ENCODE results near the gene CCT6A.
"Not testable (repeated sequence)": the region's sequence is repeated elsewhere in the genome, so short reads cannot be mapped to it uniquely, and the experiment has no call there.

CCT6A gene

DNA sequence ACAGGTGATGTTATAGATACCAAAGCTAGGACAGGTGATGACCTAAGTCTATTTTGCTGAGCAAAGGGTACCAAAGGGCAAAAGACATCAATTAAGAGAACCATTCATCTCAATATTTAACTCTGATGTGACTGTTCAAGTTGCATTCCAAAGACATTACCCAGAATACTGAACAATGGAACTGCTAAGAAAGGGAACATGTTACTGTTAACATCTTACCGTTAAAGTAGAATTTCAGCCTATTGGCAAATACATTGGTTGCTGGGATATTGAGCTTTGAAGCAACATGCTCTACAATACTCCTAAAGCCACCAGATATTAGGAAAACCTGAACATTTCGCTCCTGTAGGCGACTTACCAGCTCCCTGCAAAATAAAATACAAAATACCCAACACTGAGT lies 34.5 kb upstream of the CCT6A start:
- H4K5ac ChIP-seq (ENCODE audit: low read length); H2BK15ac ChIP-seq (replicated peaks; ENCODE audit: low read depth); H3K23ac ChIP-seq (ENCODE audit: low read length); H3K27me3 ChIP-seq (ENCODE audit: insufficient read depth, low read length, poor library complexity); H3K4me1 ChIP-seq (ENCODE audit: control insufficient read depth, low read depth, low read length); H3K79me1 ChIP-seq (ENCODE audit: low read length); H3K36me3 ChIP-seq (ENCODE audit: control insufficient read depth, insufficient read depth, low read length); H2BK120ac ChIP-seq (ENCODE audit: low read depth, low read length); H2BK5ac ChIP-seq (ENCODE audit: low read length); H3K79me2 ChIP-seq (ENCODE audit: control insufficient read depth, insufficient read depth, low read length); H3K4ac ChIP-seq (ENCODE audit: low read depth, low read length); H3K4me2 ChIP-seq (ENCODE audit: low read length); H3K18ac ChIP-seq (ENCODE audit: low read length); H3K9ac ChIP-seq (ENCODE audit: low read length); H3K4me3 ChIP-seq (ENCODE audit: low read length); DNase-seq; H4K8ac ChIP-seq (ENCODE audit: low read depth, low read length); H3K27ac ChIP-seq (ENCODE audit: low read depth, low read length); H2AK5ac ChIP-seq (ENCODE audit: low read length); H3K56ac ChIP-seq (ENCODE audit: low read length): not testable (repeated sequence)
- no CpG with 5 or more reads among the region's 3 CpGs for WGBS (ENCODE audit: extremely low coverage, insufficient coverage, low lambda C conversion rate)

DNA sequence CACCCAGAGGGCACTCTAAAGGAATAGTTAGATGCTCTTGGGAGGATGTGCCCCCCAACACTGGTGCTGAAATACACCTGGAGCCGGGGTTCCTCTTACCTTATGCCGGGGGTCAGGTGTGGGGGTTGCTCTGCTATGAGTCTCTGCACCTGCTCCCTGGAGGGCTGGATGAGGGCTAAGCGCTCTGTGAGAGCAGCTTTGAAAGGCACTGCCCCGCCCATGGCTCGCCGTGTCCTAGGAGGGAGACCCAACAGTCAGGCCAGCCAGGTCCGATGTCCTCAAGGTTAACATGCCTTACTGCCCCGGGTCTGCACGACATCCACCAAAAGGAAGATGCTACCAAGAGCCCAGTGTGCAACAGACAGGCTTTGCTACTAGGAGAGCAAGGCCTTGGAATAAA lies 32.1 kb upstream of the CCT6A start:
- Histone ChIP-seq H2BK5ac (ENCODE audit: low read length) (no peak overlapping the region), H3K27ac (ENCODE audit: low read depth, low read length) (no peak overlapping the region), H3K4ac (ENCODE audit: low read depth, low read length) (no peak overlapping the region), H3K79me1 (ENCODE audit: low read length) (no peaks in the 10 kb centered on the region), H3K4me3 (ENCODE audit: low read length) (no peak overlapping the region), H3K4me1 (ENCODE audit: control insufficient read depth, low read depth, low read length) (no peaks in the 10 kb centered on the region), H4K5ac (ENCODE audit: low read length) (no peak overlapping the region), H3K56ac (ENCODE audit: low read length) (no peak overlapping the region), H2BK15ac (replicated peaks; ENCODE audit: low read depth) (no peak overlapping the region), H3K9ac (ENCODE audit: low read length) (no peak overlapping the region), H4K8ac (ENCODE audit: low read depth, low read length) (no peak overlapping the region), H3K79me2 (ENCODE audit: control insufficient read depth, insufficient read depth, low read length) (no peaks in the 10 kb centered on the region), H2AK5ac (ENCODE audit: low read length) (no peak overlapping the region), H3K23ac (ENCODE audit: low read length) (no peak overlapping the region), H3K27me3 (ENCODE audit: insufficient read depth, low read length, poor library complexity) (no peaks in the 10 kb centered on the region), H3K4me2 (ENCODE audit: low read length) (no peak overlapping the region), H2BK120ac (ENCODE audit: low read depth, low read length) (no peak overlapping the region), H3K18ac (ENCODE audit: low read length) (no peak overlapping the region), H3K36me3 (ENCODE audit: control insufficient read depth, insufficient read depth, low read length) (peaks cover 3% of the 10 kb centered on the region)
- WGBS (ENCODE audit: extremely low coverage, insufficient coverage, low lambda C conversion rate), result no CpG with 5 or more reads among the region's 9 CpGs
- no peak for DNase-seq

DNA sequence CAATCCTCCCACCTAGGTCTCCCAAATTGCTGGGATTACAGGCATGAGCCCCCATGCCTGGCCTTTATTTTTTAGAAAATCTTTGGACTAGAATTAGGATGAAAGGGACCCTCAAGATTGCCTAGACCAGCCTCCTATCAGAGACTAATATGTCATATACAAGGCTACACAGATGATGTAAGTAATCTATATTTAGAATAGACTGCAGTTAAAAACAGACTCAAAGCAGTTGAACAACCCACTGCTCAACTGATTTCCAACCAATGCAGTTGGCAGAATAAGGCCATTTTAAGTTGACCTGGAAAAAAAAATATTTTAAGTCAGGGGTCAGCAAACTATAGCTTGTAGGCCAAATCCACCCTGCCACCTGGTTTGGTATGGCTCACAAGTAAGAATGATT lies 28.1 kb upstream of the CCT6A start:
- H3K4me2 ChIP-seq (ENCODE audit: low read length), result no peak overlapping the region
- H3K79me2 ChIP-seq (ENCODE audit: control insufficient read depth, insufficient read depth, low read length), result no peaks in the 10 kb centered on the region
- no peak overlapping the region for H4K5ac ChIP-seq (ENCODE audit: low read length)
- H3K56ac ChIP-seq (ENCODE audit: low read length), result no peak overlapping the region
- H3K23ac ChIP-seq (ENCODE audit: low read length), result no peak overlapping the region
- H2BK15ac ChIP-seq (replicated peaks; ENCODE audit: low read depth), result no peak overlapping the region
- no peak for DNase-seq
- no peak overlapping the region for H2AK5ac ChIP-seq (ENCODE audit: low read length)
- H3K4me3 ChIP-seq (ENCODE audit: low read length), result no peak overlapping the region
- H2BK5ac ChIP-seq (ENCODE audit: low read length), result no peak overlapping the region
- H3K36me3 ChIP-seq (ENCODE audit: control insufficient read depth, insufficient read depth, low read length), result peaks cover 3% of the 10 kb centered on the region
- no peak overlapping the region for H3K27ac ChIP-seq (ENCODE audit: low read depth, low read length)
- H4K8ac ChIP-seq (ENCODE audit: low read depth, low read length), result no peak overlapping the region
- H3K9ac ChIP-seq (ENCODE audit: low read length), result no peak overlapping the region
- H3K27me3 ChIP-seq (ENCODE audit: insufficient read depth, low read length, poor library complexity), result no peaks in the 10 kb centered on the region
- H3K4me1 ChIP-seq (ENCODE audit: control insufficient read depth, low read depth, low read length), result no peaks in the 10 kb centered on the region
- no peak overlapping the region for H3K18ac ChIP-seq (ENCODE audit: low read length)
- no peak overlapping the region for H3K4ac ChIP-seq (ENCODE audit: low read depth, low read length)
- peaks cover 2% of the 10 kb centered on the region for H3K79me1 ChIP-seq (ENCODE audit: low read length)
- no peak overlapping the region for H2BK120ac ChIP-seq (ENCODE audit: low read depth, low read length)

DNA sequence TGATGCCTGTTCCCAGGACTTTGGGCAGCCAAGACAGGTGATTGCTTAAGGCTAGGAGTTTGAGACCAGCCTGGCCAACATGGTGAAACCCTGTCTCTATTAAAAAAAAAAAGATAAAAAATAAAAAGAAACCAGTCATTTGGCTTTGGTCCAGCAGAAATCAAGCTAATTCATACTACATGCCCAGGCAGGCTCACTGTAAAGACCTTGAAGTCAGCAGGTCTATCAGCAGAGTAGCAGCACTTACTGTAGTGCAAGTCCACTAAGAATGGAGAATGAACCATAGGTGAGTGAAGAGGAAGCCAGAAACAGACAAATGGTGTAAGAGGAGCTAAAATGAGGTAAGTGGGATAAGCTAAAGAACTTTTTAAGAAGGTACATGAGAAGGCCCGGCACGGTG lies 25.0 kb upstream of the CCT6A start:
- Histone ChIP-seq H3K56ac (ENCODE audit: low read length) (no peak overlapping the region), H3K79me1 (ENCODE audit: low read length) (peaks cover 2% of the 10 kb centered on the region), H3K4me1 (ENCODE audit: control insufficient read depth, low read depth, low read length) (no peaks in the 10 kb centered on the region), H3K36me3 (ENCODE audit: control insufficient read depth, insufficient read depth, low read length) (peaks cover 2% of the 10 kb centered on the region), H2BK5ac (ENCODE audit: low read length) (no peak overlapping the region), H4K8ac (ENCODE audit: low read depth, low read length) (no peak overlapping the region), H3K23ac (ENCODE audit: low read length) (no peak overlapping the region), H2AK5ac (ENCODE audit: low read length) (no peak overlapping the region), H3K4me2 (ENCODE audit: low read length) (no peak overlapping the region), H3K79me2 (ENCODE audit: control insufficient read depth, insufficient read depth, low read length) (no peaks in the 10 kb centered on the region), H4K5ac (ENCODE audit: low read length) (no peak overlapping the region), H3K9ac (ENCODE audit: low read length) (no peak overlapping the region), H3K4me3 (ENCODE audit: low read length) (no peak overlapping the region), H3K27me3 (ENCODE audit: insufficient read depth, low read length, poor library complexity) (no peaks in the 10 kb centered on the region), H3K4ac (ENCODE audit: low read depth, low read length) (no peak overlapping the region), H2BK15ac (replicated peaks; ENCODE audit: low read depth) (no peak overlapping the region), H3K27ac (ENCODE audit: low read depth, low read length) (no peak overlapping the region), H3K18ac (ENCODE audit: low read length) (no peak overlapping the region), H2BK120ac (ENCODE audit: low read depth, low read length) (no peak overlapping the region)
- DNase-seq, result no peak
- no CpG with 5 or more reads among the region's 2 CpGs for WGBS (ENCODE audit: extremely low coverage, insufficient coverage, low lambda C conversion rate)

DNA sequence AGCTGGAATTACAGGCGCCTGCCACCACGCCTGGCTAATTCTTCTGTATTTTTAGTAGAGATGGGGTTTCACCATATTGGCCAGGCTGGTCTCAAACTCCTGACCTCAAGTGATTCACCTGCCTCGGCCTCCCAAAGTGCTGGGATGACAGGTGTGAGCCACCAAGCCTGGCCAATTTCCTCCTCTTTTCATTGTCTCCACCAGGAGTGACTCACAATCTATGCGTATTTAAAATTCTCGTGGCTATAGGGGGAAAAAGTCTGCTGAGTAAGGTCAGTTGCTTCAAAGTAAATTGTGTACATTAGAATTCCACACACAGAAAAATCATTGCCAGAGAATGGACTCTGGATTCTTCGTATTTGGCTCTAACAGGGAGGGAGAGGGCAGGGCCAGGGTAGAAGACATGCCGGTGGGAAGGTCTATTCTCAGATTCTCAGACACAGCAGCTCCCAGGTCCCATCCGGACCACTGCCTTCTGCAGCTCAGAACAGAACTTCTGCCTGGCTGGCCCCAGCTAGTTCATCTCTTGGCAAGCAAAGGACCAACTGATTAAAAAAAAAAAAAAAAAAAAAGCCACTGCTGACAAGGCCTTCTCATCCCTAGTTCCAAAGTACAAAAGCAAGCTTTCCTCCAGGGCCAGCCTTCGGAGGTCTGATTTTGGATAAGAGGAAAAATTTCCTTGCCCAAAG lies 22.5 kb upstream of the CCT6A start:
- Histone ChIP-seq H4K8ac (ENCODE audit: low read depth, low read length) (no peak overlapping the region), H3K23ac (ENCODE audit: low read length) (no peak overlapping the region), H3K18ac (ENCODE audit: low read length) (no peak overlapping the region), H4K5ac (ENCODE audit: low read length) (no peak overlapping the region), H3K79me1 (ENCODE audit: low read length) (peaks cover 6% of the 10 kb centered on the region), H3K27ac (ENCODE audit: low read depth, low read length) (no peak overlapping the region), H3K36me3 (ENCODE audit: control insufficient read depth, insufficient read depth, low read length) (peaks cover 2% of the 10 kb centered on the region), H3K4ac (ENCODE audit: low read depth, low read length) (no peak overlapping the region), H2BK5ac (ENCODE audit: low read length) (no peak overlapping the region), H3K4me2 (ENCODE audit: low read length) (no peak overlapping the region), H3K56ac (ENCODE audit: low read length) (no peak overlapping the region), H2BK15ac (replicated peaks; ENCODE audit: low read depth) (no peak overlapping the region), H3K4me1 (ENCODE audit: control insufficient read depth, low read depth, low read length) (no peaks in the 10 kb centered on the region), H3K27me3 (ENCODE audit: insufficient read depth, low read length, poor library complexity) (no peaks in the 10 kb centered on the region), H3K4me3 (ENCODE audit: low read length) (no peak overlapping the region), H3K79me2 (ENCODE audit: control insufficient read depth, insufficient read depth, low read length) (peaks cover 6% of the 10 kb centered on the region), H2BK120ac (ENCODE audit: low read depth, low read length) (no peak overlapping the region), H3K9ac (ENCODE audit: low read length) (no peak overlapping the region), H2AK5ac (ENCODE audit: low read length) (no peak overlapping the region)
- WGBS (ENCODE audit: extremely low coverage, insufficient coverage, low lambda C conversion rate), result no CpG with 5 or more reads among the region's 9 CpGs
- DNase-seq, result no peak

DNA sequence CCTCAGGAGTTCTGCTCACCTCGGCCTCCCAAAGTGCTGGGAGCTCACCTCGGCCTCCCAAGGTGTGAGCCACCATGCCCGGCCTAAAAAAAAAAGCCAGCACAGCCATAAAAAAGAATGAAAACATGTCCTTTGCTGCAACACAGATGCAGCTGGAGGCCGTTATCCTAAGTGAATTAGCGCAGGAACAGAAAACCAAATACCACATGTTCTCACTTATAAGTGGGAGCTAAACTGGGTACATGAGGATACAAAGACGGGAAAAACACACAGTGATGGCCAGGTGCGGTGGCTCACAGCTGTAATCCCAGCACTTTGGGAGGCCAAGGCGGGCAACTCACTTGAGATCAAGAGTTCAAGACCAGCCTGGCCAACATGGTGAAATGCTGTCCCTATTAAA lies 21.2 kb upstream of the CCT6A start:
- Histone ChIP-seq H3K23ac (ENCODE audit: low read length) (no peak overlapping the region), H3K27ac (ENCODE audit: low read depth, low read length) (no peak overlapping the region), H3K18ac (ENCODE audit: low read length) (no peak overlapping the region), H3K36me3 (ENCODE audit: control insufficient read depth, insufficient read depth, low read length) (peaks cover 2% of the 10 kb centered on the region), H3K56ac (ENCODE audit: low read length) (no peak overlapping the region), H3K79me2 (ENCODE audit: control insufficient read depth, insufficient read depth, low read length) (peaks cover 6% of the 10 kb centered on the region), H3K4me2 (ENCODE audit: low read length) (no peak overlapping the region), H3K4me3 (ENCODE audit: low read length) (no peak overlapping the region), H3K79me1 (ENCODE audit: low read length) (peaks cover 6% of the 10 kb centered on the region), H2BK120ac (ENCODE audit: low read depth, low read length) (no peak overlapping the region), H3K27me3 (ENCODE audit: insufficient read depth, low read length, poor library complexity) (no peaks in the 10 kb centered on the region), H2BK5ac (ENCODE audit: low read length) (no peak overlapping the region), H3K4me1 (ENCODE audit: control insufficient read depth, low read depth, low read length) (no peaks in the 10 kb centered on the region), H3K9ac (ENCODE audit: low read length) (no peak overlapping the region), H4K5ac (ENCODE audit: low read length) (no peak overlapping the region), H4K8ac (ENCODE audit: low read depth, low read length) (no peak overlapping the region), H2BK15ac (replicated peaks; ENCODE audit: low read depth) (no peak overlapping the region), H2AK5ac (ENCODE audit: low read length) (no peak overlapping the region), H3K4ac (ENCODE audit: low read depth, low read length) (no peak overlapping the region)
- no peak for DNase-seq
- no CpG with 5 or more reads among the region's 8 CpGs for WGBS (ENCODE audit: extremely low coverage, insufficient coverage, low lambda C conversion rate)
